Left lung (tissue), 10 donors: ENCODE results near the gene DDN. TPM values are rescaled to one million over a fixed set of nuclear protein-coding genes. Genes with fewer than 3 reads are reported as not detected.
A peak's percentile ranks its signal among the peaks of the same experiment; 100 is the strongest.

Experiments used
- ATAC-seq: fragments of 200-7000 bp; cut with Tn5 transposase; one replicate; pipeline ENCODE4 v1.9.1; 2020; ENCODE audit warnings: moderate library complexity
- DNase-seq, 4 donors: peaks; one replicate each; pipeline ENCODE4 v3.0.0-alpha.2; 2013 to 2020
- H3K27ac ChIP-seq, 2 donors: fragments of 200-600 bp; sonication (generic) in 1 of 2; one replicate each; pipeline versions ENCODE4 v1.5.0 to v1.8.0; 2020 to 2021
- H3K27me3 ChIP-seq, 2 donors: fragments of 200-600 bp; sonication (generic) in 1 of 2; one replicate each; pipeline versions ENCODE4 v1.5.0 to v1.8.0; 2020 to 2021
- H3K36me3 ChIP-seq, 2 donors: fragments of 200-600 bp; sonication (generic) in 1 of 2; one replicate each; pipeline versions ENCODE4 v1.5.0 to v1.8.0; 2020 to 2021
- H3K4me1 ChIP-seq, 2 donors: fragments of 200-600 bp; one replicate each; pipeline ENCODE4 v1.8.0; 2021
- H3K4me3 ChIP-seq, 2 donors: fragments of 200-600 bp; sonication (generic) in 1 of 2; one replicate each; pipeline versions ENCODE4 v1.5.0 to v1.8.0; 2020 to 2021; ENCODE audit warnings: mild to moderate bottlenecking in 1 of 2
- H3K9me3 ChIP-seq, 2 donors: fragments of 200-600 bp; sonication (generic) in 1 of 2; one replicate each; pipeline versions ENCODE4 v1.5.0 to v1.8.0; 2020 to 2021
- intact Hi-C, 2 donors: fragments of 100-400 bp; cut with DNase I; formaldehyde crosslinking; loops; one replicate each; pipeline versions ENCODE4 v1.11.2 to v1.14.2; 2022
- polyA plus RNA-seq, 6 donors: library from polyadenylated mRNA; unstranded; fragments of 120-200 nt; gene quantifications; one replicate each; pipeline ENCODE4 v1.2.1, GENCODE V29; 2013; ENCODE audit not compliant: insufficient read length in 6 of 6
- total RNA-seq, 2 donors: library from RNA; stranded (reverse); fragmentation: NEBNext Ultra II Directional; extraction: Animal tissue kit (Norgen Biotek cat#: 25700); gene quantifications; one replicate each; pipeline ENCODE4 v1.2.1, GENCODE V29; 2021
- TF ChIP-seq, protein P1 (sequence below), 2 donors: fragments of 200-600 bp; sonication (generic) in 1 of 2; IDR thresholded peaks; one replicate each; pipeline versions ENCODE4 v1.5.0 to v1.8.0; 2021; ENCODE audit warnings: antibody characterized with exemption in 2 of 2
- donor health status: DM: no; HTN: yes; CAD: no.
- donor health status: DM: no; HTN: no; CAD: no.

DDN gene
- total and polyA plus RNA-seq, 8 donors = 0.06 to 0.68 (median 0.23) TPM

DNA sequence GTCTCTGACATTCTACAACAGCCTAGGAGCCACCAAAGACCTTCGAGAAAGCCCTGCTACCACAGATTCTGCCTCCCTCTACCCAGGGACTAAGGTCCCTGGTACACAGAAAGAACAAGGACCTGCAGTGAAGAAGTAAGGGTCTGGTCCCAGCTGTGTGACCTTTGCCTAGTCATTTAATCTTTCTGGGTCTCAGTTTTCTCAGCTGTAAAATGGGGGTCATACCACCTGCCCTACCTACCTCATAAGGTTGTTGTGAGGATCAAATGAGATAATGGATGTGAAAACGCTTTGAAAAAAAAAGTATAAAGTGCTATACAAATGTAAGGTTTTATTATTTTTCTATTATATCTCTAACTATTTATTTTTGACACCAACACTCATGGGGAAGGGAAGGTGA, 24.6 kb upstream of the DDN start:
- Histone ChIP-seq H3K27ac (no peak overlapping the region), H3K36me3 (peaks cover 5 to 84% of the 10 kb centered on the region in 2 donors), H3K4me1 (peaks cover 0 to 16% of the 10 kb centered on the region in 2 donors), H3K27me3 (no peaks in the 10 kb centered on the region), H3K9me3 (no peaks in the 10 kb centered on the region), H3K4me3 (no peak overlapping the region)
- intact Hi-C loops = no loop called here
- DNase-seq = no peak
- no peak for ATAC-seq
- TF ChIP-seq, protein P1, sequence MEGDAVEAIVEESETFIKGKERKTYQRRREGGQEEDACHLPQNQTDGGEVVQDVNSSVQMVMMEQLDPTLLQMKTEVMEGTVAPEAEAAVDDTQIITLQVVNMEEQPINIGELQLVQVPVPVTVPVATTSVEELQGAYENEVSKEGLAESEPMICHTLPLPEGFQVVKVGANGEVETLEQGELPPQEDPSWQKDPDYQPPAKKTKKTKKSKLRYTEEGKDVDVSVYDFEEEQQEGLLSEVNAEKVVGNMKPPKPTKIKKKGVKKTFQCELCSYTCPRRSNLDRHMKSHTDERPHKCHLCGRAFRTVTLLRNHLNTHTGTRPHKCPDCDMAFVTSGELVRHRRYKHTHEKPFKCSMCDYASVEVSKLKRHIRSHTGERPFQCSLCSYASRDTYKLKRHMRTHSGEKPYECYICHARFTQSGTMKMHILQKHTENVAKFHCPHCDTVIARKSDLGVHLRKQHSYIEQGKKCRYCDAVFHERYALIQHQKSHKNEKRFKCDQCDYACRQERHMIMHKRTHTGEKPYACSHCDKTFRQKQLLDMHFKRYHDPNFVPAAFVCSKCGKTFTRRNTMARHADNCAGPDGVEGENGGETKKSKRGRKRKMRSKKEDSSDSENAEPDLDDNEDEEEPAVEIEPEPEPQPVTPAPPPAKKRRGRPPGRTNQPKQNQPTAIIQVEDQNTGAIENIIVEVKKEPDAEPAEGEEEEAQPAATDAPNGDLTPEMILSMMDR (IDR thresholded peaks at IDR 0.05) = no peak

GRCh38 chr12:49022558-49023178, 23.5 kb upstream of the DDN start:
- no peaks in the 10 kb centered on the region for H3K9me3 ChIP-seq
- H3K27ac ChIP-seq = no peak overlapping the region
- no peak for ATAC-seq
- peaks cover 3 to 21% of the 10 kb centered on the region in 2 donors for H3K4me1 ChIP-seq
- no peaks in the 10 kb centered on the region for H3K27me3 ChIP-seq
- TF ChIP-seq, protein P1 (IDR thresholded peaks at IDR 0.05) = no peak
- intact Hi-C loops = no loop called here
- no peak overlapping the region for H3K4me3 ChIP-seq
- DNase-seq = peak in 1 of 4 donors; percentile 68
- peaks cover 5 to 72% of the 10 kb centered on the region in 2 donors for H3K36me3 ChIP-seq

DNA sequence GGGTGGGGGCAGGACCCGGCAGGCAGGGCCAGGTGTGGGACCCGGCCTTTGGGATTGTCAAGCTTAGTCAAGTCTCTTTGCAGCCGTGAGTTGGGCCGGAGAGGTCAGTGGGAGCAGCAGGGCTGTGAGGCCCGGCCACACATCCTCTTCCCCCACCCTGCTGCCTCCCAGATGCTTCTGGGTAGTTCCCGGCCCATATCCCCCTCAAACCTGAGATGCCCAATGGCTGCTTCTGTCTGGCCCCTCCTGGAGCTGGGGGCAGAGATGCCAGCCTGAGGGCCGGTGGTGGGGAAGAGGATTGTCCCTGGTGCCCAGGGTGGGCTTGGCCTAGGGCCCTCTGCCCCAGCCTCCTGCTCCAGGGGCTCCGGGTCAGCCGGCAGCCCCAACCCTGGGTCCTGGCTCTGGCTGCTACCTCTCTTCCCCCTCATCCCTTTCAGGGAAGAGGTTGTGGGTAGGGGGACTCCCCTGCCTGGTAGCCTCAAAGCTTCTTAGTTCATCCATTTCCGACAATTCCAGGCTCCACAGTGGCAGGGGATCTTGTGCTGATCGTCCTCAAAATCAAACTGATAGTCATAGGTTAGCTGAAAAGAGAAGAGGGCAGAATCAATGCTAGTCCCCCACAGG, 22.2 kb upstream of the DDN start:
- no peaks in the 10 kb centered on the region for H3K27me3 ChIP-seq
- peaks cover 8 to 30% of the 10 kb centered on the region in 2 donors for H3K4me1 ChIP-seq
- H3K36me3 ChIP-seq = peaks cover 5 to 60% of the 10 kb centered on the region in 2 donors
- ATAC-seq (no peak), DNase-seq (no peak)
- no peak overlapping the region for H3K4me3 ChIP-seq
- no peak overlapping the region for H3K27ac ChIP-seq
- intact Hi-C loops = no loop called here
- H3K9me3 ChIP-seq = no peaks in the 10 kb centered on the region
- TF ChIP-seq, protein P1 (IDR thresholded peaks at IDR 0.05) = no peak

- TF ChIP-seq, protein P1 (IDR thresholded peaks at IDR 0.05) = no peak
- DNase-seq (no peak), ATAC-seq (no peak)
- Histone ChIP-seq H3K4me1 (peaks cover 8 to 33% of the 10 kb centered on the region in 2 donors), H3K27me3 (no peaks in the 10 kb centered on the region), H3K4me3 (no peak overlapping the region), H3K27ac (peak overlapping the region in 1 of 2 donors; percentile 98), H3K36me3 (peaks cover 5 to 50% of the 10 kb centered on the region in 2 donors), H3K9me3 (no peaks in the 10 kb centered on the region)
- intact Hi-C loops = no loop called here
These were observed 21.3 kb upstream of the DDN start for GRCh38 chr12:49020441-49020840.

DNA sequence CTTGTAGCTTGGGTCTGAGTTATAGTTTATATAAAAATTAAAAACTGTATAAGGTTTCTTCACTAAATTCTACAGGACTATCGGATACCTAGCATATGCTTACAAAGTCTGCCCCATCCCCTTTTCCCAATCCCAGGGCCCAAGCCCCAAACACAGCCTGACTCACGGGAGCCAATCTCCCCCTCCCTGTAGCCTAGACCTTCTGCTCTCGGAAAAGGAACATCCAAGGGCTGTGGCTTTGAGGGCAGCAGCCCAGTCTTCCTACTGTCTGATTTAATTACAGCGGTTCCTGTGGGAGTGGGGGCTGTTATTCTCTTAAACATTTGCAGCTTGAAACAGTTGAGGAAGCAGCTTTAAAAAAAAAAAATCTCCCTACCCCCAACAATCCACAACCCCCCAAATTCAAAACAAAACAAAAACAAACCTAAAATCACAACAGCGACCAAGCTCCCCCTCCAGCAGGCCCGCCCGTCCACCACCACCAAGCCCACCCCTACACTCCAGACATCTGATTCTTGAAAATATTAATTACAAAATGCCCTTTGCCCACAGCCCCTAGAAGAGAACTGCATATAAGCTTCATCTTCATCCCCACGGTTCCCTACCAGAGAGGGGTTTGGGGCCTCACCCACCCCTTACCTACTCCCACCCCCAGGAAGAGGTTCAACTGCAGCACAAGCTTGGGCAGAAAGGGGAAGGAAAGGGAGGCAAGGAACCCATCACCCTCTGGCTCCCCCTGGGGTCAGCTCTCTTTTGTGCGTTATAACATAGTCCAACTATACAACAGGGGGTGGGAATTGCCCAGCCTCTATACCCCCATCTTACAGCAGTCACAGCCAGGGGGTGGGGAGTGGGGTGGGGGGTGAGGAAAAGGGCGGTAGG, 20.5 kb upstream of the DDN start:
- Histone ChIP-seq H3K4me1 (peaks cover 8 to 33% of the 10 kb centered on the region in 2 donors), H3K9me3 (no peaks in the 10 kb centered on the region), H3K4me3 (peak overlapping the region; percentile 68 to 83), H3K27me3 (no peaks in the 10 kb centered on the region), H3K27ac (peak overlapping the region; percentile 87 to 98), H3K36me3 (peaks cover 5 to 43% of the 10 kb centered on the region in 2 donors)
- intact Hi-C loops = no loop called here
- TF ChIP-seq, protein P1 (IDR thresholded peaks at IDR 0.05) = no peak
- ATAC-seq (peak; percentile 2), DNase-seq (no peak)
